ENCODE measurements around the gene CFAP161. TPM values are rescaled to one million over a fixed set of nuclear protein-coding genes. Genes with fewer than 3 reads are reported as not detected.
A peak's percentile ranks its signal among the peaks of the same experiment; 100 is the strongest.

CFAP161 gene
- total and polyA plus RNA-seq, 9 donors, result 0.15 to 6.0 (median 0.58) TPM; not detected in 1

DNA sequence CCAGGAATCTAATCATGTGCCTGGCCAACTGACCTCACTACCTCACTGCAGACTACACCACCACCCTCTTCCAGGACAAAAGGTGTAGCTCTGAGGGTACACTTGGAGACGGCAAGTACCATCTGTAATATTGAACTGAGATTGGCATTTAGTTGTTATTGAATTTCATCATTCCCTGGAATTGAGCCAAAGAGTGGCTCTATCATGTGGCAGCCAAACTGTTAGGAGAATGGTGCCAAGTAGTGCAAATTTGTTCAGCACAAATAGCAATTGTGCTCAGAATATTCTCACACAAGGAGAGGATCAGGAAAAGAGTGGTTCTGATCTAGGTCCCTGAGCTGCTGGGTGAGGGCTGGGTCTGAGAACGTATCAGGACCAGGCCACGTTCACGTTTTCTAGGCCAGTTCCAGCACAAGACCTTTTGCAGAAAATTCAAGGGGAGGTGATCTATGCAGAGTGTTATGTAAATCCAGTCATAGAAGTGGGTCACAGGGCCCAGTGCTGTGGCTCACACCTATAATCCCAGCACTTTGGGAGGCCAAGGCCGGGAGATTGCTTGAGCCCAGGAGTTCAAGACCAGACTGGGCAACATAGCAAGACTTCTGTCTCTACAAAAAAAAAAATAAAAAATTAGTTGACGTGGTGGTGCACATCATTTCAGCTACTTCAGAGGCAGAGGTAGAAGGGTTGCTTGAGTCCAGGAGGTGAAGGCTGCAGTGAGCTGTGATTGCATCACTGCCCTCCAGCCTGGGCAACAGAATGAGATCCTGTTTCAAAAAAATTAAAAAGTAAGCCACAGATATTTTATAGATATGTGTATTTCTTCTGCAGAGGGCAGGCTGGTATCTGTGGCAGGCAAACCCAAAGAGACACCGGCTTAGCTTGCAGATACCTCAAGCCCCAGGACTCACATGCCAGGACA, 31.9 kb upstream of the CFAP161 start:
- TF ChIP-seq POLR2A (IDR thresholded peaks at IDR 0.05) (no peak), EP300 (IDR thresholded peaks at IDR 0.05) (no peak)
- TF ChIP-seq, protein P1, sequence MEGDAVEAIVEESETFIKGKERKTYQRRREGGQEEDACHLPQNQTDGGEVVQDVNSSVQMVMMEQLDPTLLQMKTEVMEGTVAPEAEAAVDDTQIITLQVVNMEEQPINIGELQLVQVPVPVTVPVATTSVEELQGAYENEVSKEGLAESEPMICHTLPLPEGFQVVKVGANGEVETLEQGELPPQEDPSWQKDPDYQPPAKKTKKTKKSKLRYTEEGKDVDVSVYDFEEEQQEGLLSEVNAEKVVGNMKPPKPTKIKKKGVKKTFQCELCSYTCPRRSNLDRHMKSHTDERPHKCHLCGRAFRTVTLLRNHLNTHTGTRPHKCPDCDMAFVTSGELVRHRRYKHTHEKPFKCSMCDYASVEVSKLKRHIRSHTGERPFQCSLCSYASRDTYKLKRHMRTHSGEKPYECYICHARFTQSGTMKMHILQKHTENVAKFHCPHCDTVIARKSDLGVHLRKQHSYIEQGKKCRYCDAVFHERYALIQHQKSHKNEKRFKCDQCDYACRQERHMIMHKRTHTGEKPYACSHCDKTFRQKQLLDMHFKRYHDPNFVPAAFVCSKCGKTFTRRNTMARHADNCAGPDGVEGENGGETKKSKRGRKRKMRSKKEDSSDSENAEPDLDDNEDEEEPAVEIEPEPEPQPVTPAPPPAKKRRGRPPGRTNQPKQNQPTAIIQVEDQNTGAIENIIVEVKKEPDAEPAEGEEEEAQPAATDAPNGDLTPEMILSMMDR (IDR thresholded peaks at IDR 0.05), result no peak
- intact Hi-C loops (cut with DNase I), result loop anchor here in 1 of 4 donors (10.0 kb wide), 1 partner anchor 293 kb away; no protein-coding TSS in a partner anchor
- H3K9me3 ChIP-seq, result no peaks in the 10 kb centered on the region
- DNase-seq, result no peak
- no peak overlapping the region for H3K4me3 ChIP-seq
- H3K27me3 ChIP-seq, result no peaks in the 10 kb centered on the region
- H3K4me1 ChIP-seq (ENCODE audit: insufficient read depth), result peaks cover 1% of the 10 kb centered on the region
- WGBS, 3 donors, result 81 to 88% (median 87%) methylated on average over 7 of the region's 7 CpGs
- no peak overlapping the region for H3K27ac ChIP-seq
- H3K36me3 ChIP-seq, result no peaks in the 10 kb centered on the region

DNA sequence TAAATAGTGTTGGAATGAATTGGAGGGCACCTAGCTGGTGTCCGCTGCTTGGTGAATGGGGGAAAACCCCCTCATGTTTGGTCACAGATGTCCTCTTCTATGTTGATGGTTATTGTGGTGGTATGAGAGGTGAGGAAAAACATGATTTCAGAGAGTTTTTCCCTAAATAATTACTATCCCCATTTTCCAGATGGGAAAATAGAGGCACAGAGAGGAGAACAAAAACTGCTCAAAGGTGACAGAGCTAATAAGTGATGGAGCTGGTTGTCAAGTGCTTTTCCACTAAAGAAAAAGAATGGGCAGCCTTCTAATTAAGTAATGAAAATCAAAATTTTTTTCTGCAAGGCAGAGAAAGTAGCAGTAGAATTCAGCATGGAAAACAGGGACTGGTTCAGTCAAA, 30.2 kb upstream of the CFAP161 start:
- no peaks in the 10 kb centered on the region for H3K27me3 ChIP-seq
- intact Hi-C loops (cut with DNase I), result loop anchor here in 1 of 4 donors (10.0 kb wide), 1 partner anchor 291 kb away; no protein-coding TSS in a partner anchor
- H3K4me3 ChIP-seq, result no peak overlapping the region
- TF ChIP-seq, protein P1 (IDR thresholded peaks at IDR 0.05), result no peak
- TF ChIP-seq EP300 (IDR thresholded peaks at IDR 0.05) (no peak), POLR2A (IDR thresholded peaks at IDR 0.05) (no peak)
- H3K27ac ChIP-seq, result no peak overlapping the region
- WGBS, 3 donors, result 97 to 100% (median 98%) methylated on average over 1 of the region's 1 CpG
- no peak for DNase-seq
- H3K36me3 ChIP-seq, result no peaks in the 10 kb centered on the region
- peaks cover 1% of the 10 kb centered on the region for H3K4me1 ChIP-seq (ENCODE audit: insufficient read depth)
- no peaks in the 10 kb centered on the region for H3K9me3 ChIP-seq

DNA sequence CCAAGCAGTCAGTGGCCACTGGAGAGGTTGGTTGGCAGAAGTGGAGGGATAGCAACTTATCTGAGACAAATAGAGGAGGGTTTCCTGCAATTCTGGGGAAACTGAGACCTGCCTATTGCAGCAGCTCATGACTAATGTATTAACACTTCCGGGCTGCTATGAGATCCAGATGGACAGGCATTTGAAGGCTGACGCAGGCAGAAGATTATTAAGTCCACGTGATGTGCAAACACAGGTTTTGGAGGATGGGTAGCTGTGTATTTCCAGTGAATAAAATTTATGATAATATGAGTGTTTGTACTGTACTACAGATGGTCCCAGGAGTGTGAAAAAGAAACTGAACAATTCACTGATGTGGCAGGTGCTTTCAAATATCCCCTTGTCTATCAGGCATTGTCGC, 28.5 kb upstream of the CFAP161 start:
- Histone ChIP-seq H3K4me3 (no peak overlapping the region), H3K36me3 (no peaks in the 10 kb centered on the region), H3K9me3 (no peaks in the 10 kb centered on the region), H3K27ac (no peak overlapping the region), H3K4me1 (ENCODE audit: insufficient read depth) (peaks cover 1% of the 10 kb centered on the region), H3K27me3 (no peaks in the 10 kb centered on the region)
- DNase-seq, result no peak
- intact Hi-C loops (cut with DNase I), result loop anchor here (5.0 to 10.0 kb wide), 3 partner anchors 118 to 289 kb away; partner anchors contain the start of gene MESD (in 1 of the 4)
- WGBS, 3 donors, result 53 to 79% (median 64%) methylated on average over 4 of the region's 4 CpGs
- TF ChIP-seq POLR2A (IDR thresholded peaks at IDR 0.05) (no peak), EP300 (IDR thresholded peaks at IDR 0.05) (no peak)
- TF ChIP-seq, protein P1 (IDR thresholded peaks at IDR 0.05), result no peak

DNA sequence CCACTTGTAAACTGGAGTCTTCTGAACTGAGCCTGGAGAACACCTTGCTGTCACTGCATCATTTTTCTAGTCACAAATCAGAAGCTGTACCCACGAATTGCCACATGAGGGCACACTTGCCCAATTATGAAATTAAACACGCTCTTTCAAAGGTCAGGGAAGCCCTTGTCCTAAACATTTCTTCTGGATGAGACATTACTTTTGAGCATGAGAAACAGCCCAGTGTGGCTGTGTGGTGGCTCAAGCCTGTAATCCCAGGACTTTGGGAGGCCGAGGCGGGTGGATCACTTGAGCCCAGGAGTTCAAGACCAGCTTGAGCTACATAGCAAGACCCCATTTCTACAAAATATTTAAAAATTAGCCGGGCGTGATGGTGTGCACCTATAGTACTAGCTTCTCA, 27.5 kb upstream of the CFAP161 start:
- intact Hi-C loops (cut with DNase I), result loop anchor here (5.0 to 10.0 kb wide), 3 partner anchors 119 to 288 kb away; partner anchors contain the start of gene MESD (in 1 of the 4)
- Histone ChIP-seq H3K36me3 (no peaks in the 10 kb centered on the region), H3K4me1 (ENCODE audit: insufficient read depth) (peaks cover 1% of the 10 kb centered on the region), H3K9me3 (no peaks in the 10 kb centered on the region), H3K27me3 (no peaks in the 10 kb centered on the region), H3K4me3 (no peak overlapping the region), H3K27ac (no peak overlapping the region)
- 34 to 41% (median 40%) methylated on average over 6 of the region's 6 CpGs for WGBS, 3 donors
- no peak for TF ChIP-seq POLR2A (IDR thresholded peaks at IDR 0.05)
- TF ChIP-seq EP300 (IDR thresholded peaks at IDR 0.05), result no peak
- TF ChIP-seq, protein P1 (IDR thresholded peaks at IDR 0.05), result peak; percentile 16 to 60 (median 54)
- DNase-seq, result peak in 4 of 5 donors; percentile 19 to 57 (median 40)

Measured in ovary (tissue), 9 donors.